C4-2B (cell line): ENCODE results near the gene FAM200A.

Experiments
- CTCF ChIP-seq: fragments of 450-650 bp; conservative IDR thresholded peaks from 2 replicates; pipeline ENCODE4 v1.5.1; 2017; ENCODE audit warnings: mild to moderate bottlenecking
- ZFX ChIP-seq: fragments of 450-650 bp; IDR thresholded peaks from 2 replicates; pipeline ENCODE4 v1.6.1; 2017

DNA sequence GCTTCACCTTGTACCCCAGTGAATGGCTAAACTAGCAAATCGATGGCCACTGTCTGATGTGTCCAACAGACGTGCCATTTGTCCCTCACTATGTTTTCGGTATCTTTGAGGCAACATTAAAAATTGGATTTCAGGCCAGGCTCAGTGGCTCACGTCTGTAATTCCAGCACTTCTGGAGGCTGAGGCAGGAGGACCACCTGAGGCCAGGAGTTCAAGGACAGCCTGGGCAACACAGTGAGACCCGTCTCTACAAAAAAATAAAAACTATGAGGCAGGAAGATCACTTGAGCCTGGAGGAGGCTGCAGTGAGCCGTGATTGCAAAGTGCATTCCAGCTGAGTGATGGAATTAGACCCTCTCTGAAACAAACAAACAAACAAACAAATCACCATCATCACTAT, 8.0 kb downstream of the FAM200A start:
- no peak for TF ChIP-seq CTCF
- no peak for TF ChIP-seq ZFX
